PC-3 (cell line): ENCODE data around the gene PLA2G4F.

Experiments
- EZH2 ChIP-seq: fragments of 300-600 bp; sonication (generic); IDR thresholded peaks from one replicate; pipeline ENCODE4 v1.6.1; 2017; ENCODE audit warnings: antibody characterized with exemption, mild to moderate bottlenecking, low read length; ENCODE audit not compliant: unreplicated experiment
- EZH2phosphoT487 ChIP-seq: fragments of 300-600 bp; sonication (generic); IDR thresholded peaks from 2 replicates; pipeline ENCODE4 v1.6.1; 2018; ENCODE audit warnings: mild to moderate bottlenecking, antibody characterized with exemption, low read length, borderline replicate concordance
- TF ChIP-seq, protein P1 (sequence below): fragments of 300-600 bp; sonication (generic); conservative IDR thresholded peaks from 2 replicates; pipeline ENCODE4 v1.5.1; 2017; ENCODE audit warnings: antibody characterized with exemption, low read depth, mild to moderate bottlenecking, low read length

DNA sequence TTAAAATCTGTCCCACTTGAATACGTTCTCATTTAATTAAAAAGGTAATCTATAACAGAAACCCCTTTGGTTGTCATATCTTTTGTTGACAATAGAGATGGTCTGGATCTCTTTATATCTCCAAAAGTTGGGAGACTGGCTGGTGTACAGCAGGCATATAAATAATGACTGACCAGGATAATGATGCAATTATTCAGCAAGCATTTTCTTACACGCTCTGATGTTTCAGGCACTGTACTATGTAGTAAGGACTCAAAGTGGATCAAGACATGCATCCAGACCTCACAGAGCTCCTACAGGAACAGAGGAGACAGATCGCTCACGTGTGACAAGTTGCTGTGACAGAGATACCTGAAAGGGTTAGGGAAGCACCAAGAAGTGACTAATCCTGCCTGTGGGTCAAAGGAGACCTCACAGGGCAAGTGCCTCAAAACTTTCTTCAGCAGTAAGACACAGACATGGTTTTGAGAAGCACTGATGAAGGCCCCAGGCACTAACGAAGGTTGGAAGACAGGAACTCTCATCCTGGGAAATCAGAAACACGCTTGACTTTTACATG, 26.0 kb upstream of the PLA2G4F start:
- TF ChIP-seq, protein P1, sequence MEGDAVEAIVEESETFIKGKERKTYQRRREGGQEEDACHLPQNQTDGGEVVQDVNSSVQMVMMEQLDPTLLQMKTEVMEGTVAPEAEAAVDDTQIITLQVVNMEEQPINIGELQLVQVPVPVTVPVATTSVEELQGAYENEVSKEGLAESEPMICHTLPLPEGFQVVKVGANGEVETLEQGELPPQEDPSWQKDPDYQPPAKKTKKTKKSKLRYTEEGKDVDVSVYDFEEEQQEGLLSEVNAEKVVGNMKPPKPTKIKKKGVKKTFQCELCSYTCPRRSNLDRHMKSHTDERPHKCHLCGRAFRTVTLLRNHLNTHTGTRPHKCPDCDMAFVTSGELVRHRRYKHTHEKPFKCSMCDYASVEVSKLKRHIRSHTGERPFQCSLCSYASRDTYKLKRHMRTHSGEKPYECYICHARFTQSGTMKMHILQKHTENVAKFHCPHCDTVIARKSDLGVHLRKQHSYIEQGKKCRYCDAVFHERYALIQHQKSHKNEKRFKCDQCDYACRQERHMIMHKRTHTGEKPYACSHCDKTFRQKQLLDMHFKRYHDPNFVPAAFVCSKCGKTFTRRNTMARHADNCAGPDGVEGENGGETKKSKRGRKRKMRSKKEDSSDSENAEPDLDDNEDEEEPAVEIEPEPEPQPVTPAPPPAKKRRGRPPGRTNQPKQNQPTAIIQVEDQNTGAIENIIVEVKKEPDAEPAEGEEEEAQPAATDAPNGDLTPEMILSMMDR: no peak
- TF ChIP-seq EZH2: no peak
- no peak for TF ChIP-seq EZH2phosphoT487
